WTC11 (cell line): Measurements from ENCODE around the gene TMEM218. TPM values are rescaled to one million over a fixed set of nuclear protein-coding genes. Genes with fewer than 3 reads are reported as not detected.

Source experiments
- ATAC-seq: fragments of 200-7000 bp; cut with Tn5 transposase; 2 replicates; pipeline ENCODE4 v1.10.0; 2021; ENCODE audit warnings: mild to moderate bottlenecking, moderate library complexity
- CTCF ChIA-PET: fragments of 300-600 bp; sonication (Branson Sonifier 250); formaldehyde crosslinking; loops from one replicate; lab custom pipeline; 2021; ENCODE audit warnings: antibody characterized with exemption; lab: Charles Lee
- POLR2A ChIA-PET: fragments of 350-600 bp; sonication (Branson Sonifier 250); formaldehyde crosslinking; loops from one replicate; lab custom pipeline; 2021; ENCODE audit warnings: antibody characterized with exemption; lab: Charles Lee
- DNase-seq: peaks from one replicate; pipeline ENCODE4 v3.0.0; 2021; ENCODE audit warnings: low spot score
- H3K27ac Mint-ChIP-seq: 2 replicates; pipeline ENCODE4 v1.8.0; 2021; ENCODE audit warnings: mixed read lengths
- H3K27me3 Mint-ChIP-seq: 2 replicates; pipeline ENCODE4 v1.8.0; 2021; ENCODE audit warnings: low read depth, mild to moderate bottlenecking, moderate library complexity, mixed read lengths
- H3K36me3 Mint-ChIP-seq: 2 replicates; pipeline ENCODE4 v1.8.0; 2021; ENCODE audit warnings: mixed read lengths
- H3K4me1 Mint-ChIP-seq: 2 replicates; pipeline ENCODE4 v1.8.0; 2022; ENCODE audit warnings: mixed read lengths
- H3K4me3 Mint-ChIP-seq: 2 replicates; pipeline ENCODE4 v1.8.0; 2021; ENCODE audit warnings: mild to moderate bottlenecking, moderate library complexity, mixed read lengths
- H3K9me3 Mint-ChIP-seq: 2 replicates; pipeline ENCODE4 v1.8.0; 2021; ENCODE audit warnings: mixed read lengths
- CBFB ChIP-seq: sonication (generic); formaldehyde crosslinking; IDR thresholded peaks from 2 replicates; pipeline ENCODE4 v1.8.1; 2022; ENCODE audit warnings: mild to moderate bottlenecking, low read depth, missing genetic modification reagents
- EMX1 ChIP-seq: fragments of 250-450 bp; sonication (Bioruptor Pico); IDR thresholded peaks from 2 replicates; pipeline ENCODE4 v1.8.0; 2021; ENCODE audit warnings: mild to moderate bottlenecking
- FOXK1 ChIP-seq: sonication (generic); formaldehyde crosslinking; IDR thresholded peaks from 2 replicates; pipeline ENCODE4 v1.8.0; 2022; ENCODE audit warnings: mild to moderate bottlenecking, moderate library complexity, missing genetic modification reagents
- FOXP1 ChIP-seq: sonication (generic); formaldehyde crosslinking; IDR thresholded peaks from 2 replicates; pipeline ENCODE4 v1.8.0; 2022; ENCODE audit warnings: missing genetic modification reagents, mild to moderate bottlenecking, moderate library complexity, borderline replicate concordance
- FOXP4 ChIP-seq: sonication (generic); formaldehyde crosslinking; IDR thresholded peaks from 2 replicates; pipeline ENCODE4 v1.8.0; 2022; ENCODE audit warnings: mild to moderate bottlenecking, missing genetic modification reagents
- GABPB1 ChIP-seq: sonication (generic); formaldehyde crosslinking; IDR thresholded peaks from 2 replicates; pipeline ENCODE4 v1.8.1; 2023; ENCODE audit warnings: mild to moderate bottlenecking, missing genetic modification reagents
- HMGXB4 ChIP-seq: sonication (generic); formaldehyde crosslinking; IDR thresholded peaks from 2 replicates; pipeline ENCODE4 v1.8.1; 2023; ENCODE audit warnings: mild to moderate bottlenecking, moderate library complexity, missing genetic modification reagents
- JAZF1 ChIP-seq: fragments of 250-450 bp; sonication (Bioruptor Pico); IDR thresholded peaks from 2 replicates; pipeline ENCODE4 v1.9.0; 2021; ENCODE audit warnings: moderate library complexity, mild to moderate bottlenecking, inconsistent platforms
- MXD4 ChIP-seq: fragments of 250-450 bp; sonication (Bioruptor Pico); IDR thresholded peaks from 2 replicates; pipeline ENCODE4 v1.8.0; 2021; ENCODE audit warnings: mild to moderate bottlenecking, moderate library complexity, borderline replicate concordance
- NFATC4 ChIP-seq: fragments of 250-450 bp; sonication (Bioruptor Pico); IDR thresholded peaks from 2 replicates; pipeline ENCODE4 v1.9.0; 2021; ENCODE audit warnings: mild to moderate bottlenecking
- NFE2L1 ChIP-seq: sonication (generic); formaldehyde crosslinking; IDR thresholded peaks from 2 replicates; pipeline ENCODE4 v1.8.1; 2023; ENCODE audit warnings: missing genetic modification reagents
- NR2C2 ChIP-seq: sonication (generic); formaldehyde crosslinking; IDR thresholded peaks from 2 replicates; pipeline ENCODE4 v1.8.0; 2022; ENCODE audit warnings: mild to moderate bottlenecking, missing genetic modification reagents
- NR3C1 ChIP-seq: sonication (generic); formaldehyde crosslinking; conservative IDR thresholded peaks from 2 replicates; pipeline ENCODE4 v1.8.1; 2023; ENCODE audit warnings: low read depth, mild to moderate bottlenecking, missing genetic modification reagents
- OVOL2 ChIP-seq: fragments of 250-450 bp; sonication (Bioruptor Pico); IDR thresholded peaks from 2 replicates; pipeline ENCODE4 v1.9.0; 2021; ENCODE audit warnings: mild to moderate bottlenecking, borderline replicate concordance
- TEAD4 ChIP-seq: sonication (generic); formaldehyde crosslinking; IDR thresholded peaks from 2 replicates; pipeline ENCODE4 v1.8.0; 2022; ENCODE audit warnings: mild to moderate bottlenecking, missing genetic modification reagents
- ZNF138 ChIP-seq: sonication (generic); formaldehyde crosslinking; conservative IDR thresholded peaks from 2 replicates; pipeline ENCODE4 v1.8.1; 2022; ENCODE audit warnings: mild to moderate bottlenecking, moderate library complexity, missing genetic modification reagents
- ZNF317 ChIP-seq: sonication (generic); formaldehyde crosslinking; IDR thresholded peaks from 2 replicates; pipeline ENCODE4 v1.8.1; 2023; ENCODE audit warnings: low read depth, mild to moderate bottlenecking, moderate library complexity, missing genetic modification reagents, borderline replicate concordance
- ZNF396 ChIP-seq: fragments of 250-450 bp; sonication (Bioruptor Pico); IDR thresholded peaks from 2 replicates; pipeline ENCODE4 v1.8.0; 2021; ENCODE audit warnings: mild to moderate bottlenecking, moderate library complexity, borderline replicate concordance
- ZNF671 ChIP-seq: fragments of 250-450 bp; sonication (Bioruptor Pico); IDR thresholded peaks from 2 replicates; pipeline ENCODE4 v1.8.0; 2021; ENCODE audit warnings: mild to moderate bottlenecking
- total RNA-seq: library from RNA; stranded (reverse); gene quantifications from 3 replicates; pipeline ENCODE4 v1.2.3, GENCODE V29; 2021
- TF ChIP-seq, protein P1 (sequence below): sonication (generic); formaldehyde crosslinking; IDR thresholded peaks from 2 replicates; pipeline ENCODE4 v1.8.0; 2022; ENCODE audit warnings: missing genetic modification reagents
- TF ChIP-seq, protein P2 (sequence below): sonication (generic); formaldehyde crosslinking; IDR thresholded peaks from 2 replicates; pipeline ENCODE4 v1.8.1; 2022; ENCODE audit warnings: mild to moderate bottlenecking, missing genetic modification reagents, moderate library complexity, borderline replicate concordance
- TF ChIP-seq, protein P3 (sequence below): fragments of 250-450 bp; sonication (Bioruptor Pico); IDR thresholded peaks from 2 replicates; pipeline ENCODE4 v1.9.0; 2021; ENCODE audit warnings: moderate library complexity, mild to moderate bottlenecking, inconsistent platforms, borderline replicate concordance
- TF ChIP-seq, protein P4 (sequence below): sonication (generic); formaldehyde crosslinking; IDR thresholded peaks from 2 replicates; pipeline ENCODE4 v1.8.0; 2022; ENCODE audit warnings: mild to moderate bottlenecking, missing genetic modification reagents
- TF ChIP-seq, protein P5 (sequence below): sonication (generic); formaldehyde crosslinking; IDR thresholded peaks from 2 replicates; pipeline ENCODE4 v1.8.0; 2023; ENCODE audit warnings: missing genetic modification reagents

Gene TMEM218
- total RNA-seq, 1 experiment from 2014 or later = 10.3 TPM

DNA sequence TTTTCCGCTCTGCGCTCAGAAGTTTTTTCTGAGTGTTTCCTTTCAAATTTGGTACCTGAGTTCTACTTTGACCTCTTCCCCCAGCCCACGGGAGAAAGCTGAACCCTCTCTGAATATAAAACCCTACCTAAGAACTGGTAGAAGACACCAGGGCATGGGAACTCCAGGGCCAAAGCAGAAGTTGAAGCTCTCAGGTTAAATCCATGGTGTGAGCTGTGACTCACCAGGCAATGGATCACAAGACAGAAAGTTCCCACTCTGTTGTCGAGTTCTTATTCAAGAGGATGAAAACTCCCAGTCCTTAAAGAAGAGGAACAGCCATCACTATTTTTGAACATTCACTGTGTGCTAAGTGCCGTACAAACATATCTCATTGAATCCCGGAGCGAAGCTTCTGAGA is 8.9 kb downstream of the TMEM218 start (continued):
- TF ChIP-seq, protein P1, sequence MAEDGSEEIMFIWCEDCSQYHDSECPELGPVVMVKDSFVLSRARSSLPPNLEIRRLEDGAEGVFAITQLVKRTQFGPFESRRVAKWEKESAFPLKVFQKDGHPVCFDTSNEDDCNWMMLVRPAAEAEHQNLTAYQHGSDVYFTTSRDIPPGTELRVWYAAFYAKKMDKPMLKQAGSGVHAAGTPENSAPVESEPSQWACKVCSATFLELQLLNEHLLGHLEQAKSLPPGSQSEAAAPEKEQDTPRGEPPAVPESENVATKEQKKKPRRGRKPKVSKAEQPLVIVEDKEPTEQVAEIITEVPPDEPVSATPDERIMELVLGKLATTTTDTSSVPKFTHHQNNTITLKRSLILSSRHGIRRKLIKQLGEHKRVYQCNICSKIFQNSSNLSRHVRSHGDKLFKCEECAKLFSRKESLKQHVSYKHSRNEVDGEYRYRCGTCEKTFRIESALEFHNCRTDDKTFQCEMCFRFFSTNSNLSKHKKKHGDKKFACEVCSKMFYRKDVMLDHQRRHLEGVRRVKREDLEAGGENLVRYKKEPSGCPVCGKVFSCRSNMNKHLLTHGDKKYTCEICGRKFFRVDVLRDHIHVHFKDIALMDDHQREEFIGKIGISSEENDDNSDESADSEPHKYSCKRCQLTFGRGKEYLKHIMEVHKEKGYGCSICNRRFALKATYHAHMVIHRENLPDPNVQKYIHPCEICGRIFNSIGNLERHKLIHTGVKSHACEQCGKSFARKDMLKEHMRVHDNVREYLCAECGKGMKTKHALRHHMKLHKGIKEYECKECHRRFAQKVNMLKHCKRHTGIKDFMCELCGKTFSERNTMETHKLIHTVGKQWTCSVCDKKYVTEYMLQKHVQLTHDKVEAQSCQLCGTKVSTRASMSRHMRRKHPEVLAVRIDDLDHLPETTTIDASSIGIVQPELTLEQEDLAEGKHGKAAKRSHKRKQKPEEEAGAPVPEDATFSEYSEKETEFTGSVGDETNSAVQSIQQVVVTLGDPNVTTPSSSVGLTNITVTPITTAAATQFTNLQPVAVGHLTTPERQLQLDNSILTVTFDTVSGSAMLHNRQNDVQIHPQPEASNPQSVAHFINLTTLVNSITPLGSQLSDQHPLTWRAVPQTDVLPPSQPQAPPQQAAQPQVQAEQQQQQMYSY (CRISPR knock-in tag) = no peak
- TF ChIP-seq ZNF317 (CRISPR knock-in tag) = no peak
- TF ChIP-seq NFATC4 (CRISPR knock-in tag) = no peak

DNA sequence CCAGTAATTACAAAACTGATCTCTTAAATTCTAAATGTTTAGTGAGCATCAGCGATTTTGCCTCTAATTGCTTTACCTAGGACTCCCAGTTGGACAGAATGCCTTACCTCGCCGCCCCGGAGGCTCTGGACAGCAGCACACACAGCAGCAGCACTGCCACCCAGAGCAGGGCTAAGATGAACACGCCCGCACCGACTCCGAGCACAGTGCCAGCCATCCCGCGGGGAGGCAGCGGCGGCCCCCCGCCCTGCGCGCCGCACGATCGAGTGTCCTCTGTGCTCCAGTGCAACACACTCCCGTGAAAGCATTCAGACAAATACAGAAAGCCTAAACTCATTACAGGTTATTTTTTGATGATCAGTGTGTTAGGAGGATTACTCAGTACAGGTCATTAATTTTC is 9.4 kb downstream of the TMEM218 start:
- H3K27me3 Mint-ChIP-seq = peaks cover 4% of the 10 kb centered on the region; the same call in 1 of the 2 replicates
- no peak overlapping the region for H3K27ac Mint-ChIP-seq
- ChIA-PET CTCF (no interaction called here), POLR2A (no interaction called here)
- TF ChIP-seq CBFB (CRISPR knock-in tag) (no peak), NFE2L1 (CRISPR knock-in tag) (no peak), ZNF396 (no peak), FOXP4 (CRISPR knock-in tag) (no peak)
- ATAC-seq (no peak), DNase-seq (no peak)
- H3K4me3 Mint-ChIP-seq = no peak overlapping the region
- H3K4me1 Mint-ChIP-seq = peaks cover 14% of the 10 kb centered on the region
- H3K9me3 Mint-ChIP-seq = peaks cover 32% of the 10 kb centered on the region
- H3K36me3 Mint-ChIP-seq = peaks cover 40% of the 10 kb centered on the region

DNA sequence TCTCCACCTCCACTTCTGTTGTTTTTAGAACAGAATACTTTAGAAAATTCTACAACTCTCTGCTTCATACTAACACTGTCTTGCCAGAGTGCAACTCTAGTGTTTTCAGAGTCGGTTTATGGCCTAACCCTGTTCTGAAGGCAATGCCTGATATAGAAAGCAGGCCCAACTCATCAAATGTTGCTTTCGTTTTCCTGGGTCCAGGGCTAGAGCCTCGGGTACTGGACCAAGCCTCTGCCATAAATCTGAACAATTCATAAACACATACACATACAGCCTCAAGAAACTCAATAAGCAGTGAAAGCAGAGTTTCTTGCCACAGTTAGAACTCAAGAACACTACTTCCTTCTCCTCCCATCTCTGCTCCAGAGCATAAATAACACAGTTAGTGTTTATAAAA is 9.8 kb downstream of the TMEM218 start:
- CTCF ChIA-PET = interaction anchor here (1.8 kb wide), 1 partner anchor 10 kb away, joined by 7 read pairs; no protein-coding TSS in a partner anchor
- H3K4me3 Mint-ChIP-seq = no peak overlapping the region
- TF ChIP-seq HMGXB4 (CRISPR knock-in tag) = no peak
- TF ChIP-seq NR2C2 = no peak
- TF ChIP-seq EMX1 (CRISPR knock-in tag) = no peak
- TF ChIP-seq GABPB1 (CRISPR knock-in tag) = no peak
- TF ChIP-seq FOXK1 (CRISPR knock-in tag) = no peak
- TF ChIP-seq, protein P2, sequence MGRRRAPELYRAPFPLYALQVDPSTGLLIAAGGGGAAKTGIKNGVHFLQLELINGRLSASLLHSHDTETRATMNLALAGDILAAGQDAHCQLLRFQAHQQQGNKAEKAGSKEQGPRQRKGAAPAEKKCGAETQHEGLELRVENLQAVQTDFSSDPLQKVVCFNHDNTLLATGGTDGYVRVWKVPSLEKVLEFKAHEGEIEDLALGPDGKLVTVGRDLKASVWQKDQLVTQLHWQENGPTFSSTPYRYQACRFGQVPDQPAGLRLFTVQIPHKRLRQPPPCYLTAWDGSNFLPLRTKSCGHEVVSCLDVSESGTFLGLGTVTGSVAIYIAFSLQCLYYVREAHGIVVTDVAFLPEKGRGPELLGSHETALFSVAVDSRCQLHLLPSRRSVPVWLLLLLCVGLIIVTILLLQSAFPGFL (CRISPR knock-in tag) = no peak
- TF ChIP-seq, protein P3, sequence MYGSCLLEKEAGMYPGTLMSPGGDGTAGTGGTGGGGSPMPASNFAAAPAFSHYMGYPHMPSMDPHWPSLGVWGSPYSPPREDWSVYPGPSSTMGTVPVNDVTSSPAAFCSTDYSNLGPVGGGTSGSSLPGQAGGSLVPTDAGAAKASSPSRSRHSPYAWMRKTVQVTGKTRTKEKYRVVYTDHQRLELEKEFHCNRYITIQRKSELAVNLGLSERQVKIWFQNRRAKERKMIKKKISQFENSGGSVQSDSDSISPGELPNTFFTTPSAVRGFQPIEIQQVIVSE (CRISPR knock-in tag) = no peak
- TF ChIP-seq ZNF138 (CRISPR knock-in tag) = no peak
- TF ChIP-seq TEAD4 (CRISPR knock-in tag) = no peak
- no peak for TF ChIP-seq FOXP1 (CRISPR knock-in tag)
- no peak for TF ChIP-seq OVOL2 (CRISPR knock-in tag)
- TF ChIP-seq, protein P4, sequence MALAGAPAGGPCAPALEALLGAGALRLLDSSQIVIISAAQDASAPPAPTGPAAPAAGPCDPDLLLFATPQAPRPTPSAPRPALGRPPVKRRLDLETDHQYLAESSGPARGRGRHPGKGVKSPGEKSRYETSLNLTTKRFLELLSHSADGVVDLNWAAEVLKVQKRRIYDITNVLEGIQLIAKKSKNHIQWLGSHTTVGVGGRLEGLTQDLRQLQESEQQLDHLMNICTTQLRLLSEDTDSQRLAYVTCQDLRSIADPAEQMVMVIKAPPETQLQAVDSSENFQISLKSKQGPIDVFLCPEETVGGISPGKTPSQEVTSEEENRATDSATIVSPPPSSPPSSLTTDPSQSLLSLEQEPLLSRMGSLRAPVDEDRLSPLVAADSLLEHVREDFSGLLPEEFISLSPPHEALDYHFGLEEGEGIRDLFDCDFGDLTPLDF (CRISPR knock-in tag) = no peak
- no peak for TF ChIP-seq ZNF396
- TF ChIP-seq MXD4 (CRISPR knock-in tag) = no peak
- TF ChIP-seq, protein P5, sequence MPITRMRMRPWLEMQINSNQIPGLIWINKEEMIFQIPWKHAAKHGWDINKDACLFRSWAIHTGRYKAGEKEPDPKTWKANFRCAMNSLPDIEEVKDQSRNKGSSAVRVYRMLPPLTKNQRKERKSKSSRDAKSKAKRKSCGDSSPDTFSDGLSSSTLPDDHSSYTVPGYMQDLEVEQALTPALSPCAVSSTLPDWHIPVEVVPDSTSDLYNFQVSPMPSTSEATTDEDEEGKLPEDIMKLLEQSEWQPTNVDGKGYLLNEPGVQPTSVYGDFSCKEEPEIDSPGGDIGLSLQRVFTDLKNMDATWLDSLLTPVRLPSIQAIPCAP (CRISPR knock-in tag) = no peak
- no peak for TF ChIP-seq NR3C1
- TF ChIP-seq ZNF671 = no peak
- no peak for TF ChIP-seq JAZF1 (CRISPR knock-in tag)

More for the DNA sequence above, 9.8 kb downstream of the TMEM218 start:
- no peak overlapping the region for H3K27ac Mint-ChIP-seq
- DNase-seq (no peak), ATAC-seq (no peak)
- peaks cover 14% of the 10 kb centered on the region for H3K4me1 Mint-ChIP-seq
- POLR2A ChIA-PET = no interaction called here
- H3K27me3 Mint-ChIP-seq = peaks cover 4% of the 10 kb centered on the region; the same call in 1 of the 2 replicates
- H3K36me3 Mint-ChIP-seq = peaks cover 37% of the 10 kb centered on the region
- H3K9me3 Mint-ChIP-seq = peaks cover 28% of the 10 kb centered on the region
